GM12878 (cell line): ENCODE measurements around the gene ANGPTL2. TPM values are rescaled to one million over a fixed set of nuclear protein-coding genes. Genes with fewer than 3 reads are reported as not detected.
"Not testable (repeated sequence)": the region's sequence is repeated elsewhere in the genome, so short reads cannot be mapped to it uniquely, and the experiment has no call there.

Experiments
- ATAC-seq: fragments of 200-7000 bp; cut with Tn5 transposase; 3 replicates; pipeline ENCODE4 v1.9.1; 2020; ENCODE audit warnings: mild to moderate bottlenecking, moderate library complexity
- BruUV-seq: library from RNA; stranded (reverse); fragments of 400-500 nt; replicated peaks from 2 replicates; lab custom pipeline; 2021; lab: Mats Ljungman, UMichigan
- CTCF ChIA-PET: fragments of 300-600 bp; sonication (Branson Sonifier 250); formaldehyde crosslinking; extraction: SDS; loops from one replicate; lab custom pipeline; 2021; ENCODE audit warnings: inconsistent platforms; lab: Yijun Ruan, JAX
- POLR2A ChIA-PET: fragments of 350-600 bp; formaldehyde crosslinking; extraction: SDS; loops from one replicate; lab custom pipeline; 2021; ENCODE audit warnings: inconsistent platforms; lab: Charles Lee
- RAD21 ChIA-PET: fragments of 300-600 bp; sonication (Branson Sonifier 250); formaldehyde crosslinking; loops from one replicate; lab custom pipeline; 2023; ENCODE audit warnings: antibody characterized with exemption; ENCODE audit not compliant: unreplicated experiment; lab: Charles Lee
- SMC1A ChIA-PET: fragments of 300-600 bp; sonication (Branson Sonifier 250); formaldehyde crosslinking; loops from one replicate; lab custom pipeline; 2023; ENCODE audit not compliant: unreplicated experiment, uncharacterized antibody; lab: Charles Lee
- DNase-seq: peaks from one replicate; pipeline ENCODE4 v3.0.0-alpha.2; 2011; ENCODE audit warnings: low read depth, low spot score
- FAIRE-seq: peaks from 3 replicates; lab custom pipeline; 2011; peaks lifted over from hg19 to GRCh38; lab: Jason Lieb, UNC
- H2AFZ ChIP-seq: 2 replicates; pipeline ENCODE4 v1.6.0; 2011; ENCODE audit warnings: low read depth, low read length, control low read depth; ENCODE audit not compliant: control insufficient read depth
- H3K27ac ChIP-seq: 2 replicates; pipeline ENCODE4 v1.5.1; 2011; ENCODE audit warnings: control low read depth; ENCODE audit not compliant: control insufficient read depth, insufficient read depth
- H3K27me3 ChIP-seq, 2 experiments: replicated peaks in 1 of 2; 2 replicates each; pipeline versions ENCODE4 v1.6.0 to v1.6.1; 2011; ENCODE audit warnings: low read length in 1 of 2; ENCODE audit not compliant: control insufficient read depth in 2 of 2, insufficient read depth in 2 of 2
- H3K36me3 ChIP-seq, 2 experiments: 2 replicates each; pipeline ENCODE4 v1.5.1; 2011; ENCODE audit warnings: low read length in 1 of 2; ENCODE audit not compliant: control insufficient read depth in 2 of 2, insufficient read depth in 2 of 2
- H3K4me1 ChIP-seq: 2 replicates; pipeline ENCODE4 v1.6.1; 2011; ENCODE audit warnings: mild to moderate bottlenecking, low read length, moderate library complexity, mixed read lengths; ENCODE audit not compliant: control insufficient read depth, insufficient read depth
- H3K4me2 ChIP-seq: 2 replicates; pipeline ENCODE4 v1.6.0; 2011; ENCODE audit warnings: control low read depth; ENCODE audit not compliant: control insufficient read depth, insufficient read depth
- H3K4me3 ChIP-seq: fragments of 200-600 bp; sonication (generic); 2 replicates; pipeline ENCODE4 v1.5.1; 2016
- H3K79me2 ChIP-seq: 2 replicates; pipeline ENCODE4 v1.6.0; 2011; ENCODE audit warnings: low read length; ENCODE audit not compliant: control insufficient read depth, insufficient read depth
- H3K9ac ChIP-seq: 2 replicates; pipeline ENCODE4 v1.8.0; 2011; ENCODE audit warnings: low read length, control low read depth, mixed read lengths; ENCODE audit not compliant: control insufficient read depth, insufficient read depth
- H3K9me3 ChIP-seq: replicated peaks from 3 replicates; pipeline ENCODE4 v1.5.1; 2011; ENCODE audit warnings: mild to moderate bottlenecking, low read length; ENCODE audit not compliant: control insufficient read depth, insufficient read depth
- H4K20me1 ChIP-seq: 2 replicates; pipeline ENCODE4 v1.6.0; 2011; ENCODE audit not compliant: control insufficient read depth, insufficient read depth
- BACH1 ChIP-seq: fragments of 450-650 bp; IDR thresholded peaks from 2 replicates; pipeline ENCODE4 v1.6.1; 2017; ENCODE audit warnings: mild to moderate bottlenecking, borderline replicate concordance
- CHD2 ChIP-seq: IDR thresholded peaks from 2 replicates; pipeline ENCODE4 v1.6.1; 2011; ENCODE audit warnings: low read depth, low read length, improper control_type of control experiment, borderline replicate concordance
- FOXK2 ChIP-seq: fragments of 450-650 bp; IDR thresholded peaks from 2 replicates; pipeline ENCODE4 v1.6.1; 2017; ENCODE audit warnings: mild to moderate bottlenecking, moderate library complexity
- PKNOX1 ChIP-seq: fragments of 450-650 bp; IDR thresholded peaks from 2 replicates; pipeline ENCODE4 v1.6.1; 2016; ENCODE audit warnings: mild to moderate bottlenecking
- SRF ChIP-seq, 2 experiments: IDR thresholded peaks; 2 replicates each; pipeline ENCODE4 v1.6.1; 2011; ENCODE audit warnings: low read depth in 2 of 2, low read length in 2 of 2, mild to moderate bottlenecking in 1 of 2, moderate library complexity in 1 of 2
- STAT1 ChIP-seq: fragments of 450-650 bp; conservative IDR thresholded peaks from 2 replicates; pipeline ENCODE4 v1.6.1; 2014; ENCODE audit warnings: antibody characterized with exemption, mild to moderate bottlenecking
- SUPT20H ChIP-seq: IDR thresholded peaks from 2 replicates; pipeline ENCODE4 v1.6.1; 2011; ENCODE audit warnings: low read depth, mild to moderate bottlenecking, low read length, moderate library complexity, borderline replicate concordance; ENCODE audit not compliant: control insufficient read depth
- TCF12 ChIP-seq: IDR thresholded peaks from 2 replicates; pipeline ENCODE4 v1.6.1; 2011; ENCODE audit warnings: low read depth, mild to moderate bottlenecking, low read length
- WGBS: methylation state at CpG from one replicate; pipeline ENCODE4 v1.1.6; 2016; ENCODE audit warnings: low lambda C conversion rate; ENCODE audit not compliant: insufficient replicate concordance, insufficient coverage; ENCODE audit errors: missing lambda C conversion rate; 5-methylcytosine and 5-hydroxymethylcytosine counted together
- in situ Hi-C: fragments of 300-500 bp; cut with MboI; formaldehyde crosslinking; loops from 9 replicates; pipeline ENCODE4 v1.14.3; 2018; ENCODE audit warnings: mixed read lengths
- intact Hi-C: fragments of 100-400 bp; cut with micrococcal nuclease; formaldehyde crosslinking; loops from one replicate; pipeline ENCODE4 v1.14.2; 2022; ENCODE audit not compliant: unreplicated experiment
- polyA plus RNA-seq, 11 experiments: library from polyadenylated mRNA; depleted of rRNA in 4 of 11; unstranded in 6 of 11; stranded (reverse) in 5 of 11; fragments of >200 nt; fragmentation: Nextera tagmentation in 4 of 11; fragmentation: Illumina TruSeq in 1 of 11; extraction: Ambion mirVana in 4 of 11; extraction: Trizol in 1 of 11; gene quantifications; 1 replicate in 1 of 11; 2 replicates in 10 of 11; pipeline versions ENCODE4 v1.2.1 to v1.2.3, GENCODE V29; 2011 to 2016; ENCODE audit warnings: inconsistent platforms in 2 of 11, missing spikeins in 2 of 11, low read depth in 1 of 11
- total RNA-seq, 4 experiments: library from RNA; depleted of rRNA in 3 of 4; stranded (reverse); fragments of >200 nt in 3 of 4; fragmentation: Illumina TruSeq in 1 of 4; extraction: Trizol in 1 of 4; gene quantifications; 2 replicates each; pipeline versions ENCODE4 v1.2.1 to v1.2.3, GENCODE V29; 2013 to 2021
- TF ChIP-seq, protein P1 (sequence below): IDR thresholded peaks from 2 replicates; pipeline ENCODE4 v1.6.1; 2012; ENCODE audit warnings: low read depth, low read length, improper control_type of control experiment

ANGPTL2 gene
- total and polyA plus RNA-seq, 10 of the 15 experiments (the other 5 are each of a cell fraction or from before 2014, with no cell fraction given), result 0.13 to 2.6 (median 0.82) TPM; not detected in 1

DNA sequence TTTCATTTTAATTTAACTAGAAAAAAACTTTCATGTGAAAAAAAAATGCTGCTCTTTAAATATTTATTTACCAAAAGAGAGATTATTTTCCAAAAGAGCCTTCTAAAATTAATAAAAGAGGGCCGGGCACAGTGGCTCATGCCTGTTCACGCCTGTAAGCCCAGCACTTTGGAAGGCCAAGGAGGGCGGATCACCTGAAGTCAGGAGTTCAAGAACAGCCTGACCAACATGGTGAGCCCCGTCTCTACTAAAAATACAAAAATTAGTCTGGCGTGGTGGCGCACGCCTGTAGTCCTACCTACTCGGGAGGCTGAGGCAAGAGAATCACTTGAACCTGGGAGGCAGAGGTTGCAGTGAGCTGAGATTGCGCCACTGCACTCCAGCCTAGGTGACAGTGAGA, 48.9 kb upstream of the ANGPTL2 start:
- H3K27me3 ChIP-seq, H3K9ac ChIP-seq, BruUV-seq, in situ Hi-C loops, H3K36me3 ChIP-seq, intact Hi-C loops, H3K4me2 ChIP-seq, H3K79me2 ChIP-seq, FAIRE-seq, H4K20me1 ChIP-seq, ATAC-seq, H2AFZ ChIP-seq, H3K27ac ChIP-seq, H3K9me3 ChIP-seq, H3K4me3 ChIP-seq, DNase-seq: not testable (repeated sequence)
- 93% methylated on average over 9 of the region's 9 CpGs for WGBS
- ChIA-PET SMC1A (interaction anchor here (0.9 to 28.4 kb wide), 3 partner anchors 7 to 112 kb away, joined by 3 to 812 read pairs (median 3); no protein-coding TSS in a partner anchor), CTCF (interaction anchor here (1.0 to 6.9 kb wide), 3 partner anchors 12 to 230 kb away, joined by 4 to 84 read pairs (median 11); no protein-coding TSS in a partner anchor), POLR2A (interaction anchor here (1.8 to 4.6 kb wide), 4 partner anchors 8 to 27 kb away, joined by 5 to 28 read pairs (median 9); no protein-coding TSS in a partner anchor), RAD21 (interaction anchor here (15.6 to 16.8 kb wide), 2 partner anchors 11 to 26 kb away, joined by 226 to 515 read pairs; no protein-coding TSS in a partner anchor)
- peaks cover 14% of the 10 kb centered on the region for H3K4me1 ChIP-seq

- Histone ChIP-seq H3K9ac (no peak overlapping the region), H2AFZ (no peak overlapping the region; the same call in 1 of the 2 replicates), H4K20me1 (no peaks in the 10 kb centered on the region), H3K4me1 (peaks cover 20% of the 10 kb centered on the region), H3K9me3 (no peaks in the 10 kb centered on the region), H3K4me2 (no peak overlapping the region), H3K79me2 (no peaks in the 10 kb centered on the region), H3K4me3 (no peak overlapping the region), H3K27ac (no peak overlapping the region), H3K36me3 (no peaks in the 10 kb centered on the region; a peak in 1 of 4 replicates), H3K27me3 (no peaks in the 10 kb centered on the region)
- ATAC-seq (peak; percentile 77), FAIRE-seq (no peak), DNase-seq (peak; percentile 68)
- in situ Hi-C loops (no loop called here), intact Hi-C loops (loop anchor here (1.0 kb wide), 3 partner anchors 14 to 230 kb away; no protein-coding TSS in a partner anchor)
- ChIA-PET CTCF (interaction anchor here (0.7 to 6.9 kb wide), 25 partner anchors 11 to 615 kb away, joined by 3 to 174 read pairs (median 5); partner anchors contain the start of gene CDK9), RAD21 (interaction anchor here (0.7 to 16.8 kb wide), 20 partner anchors 9 to 232 kb away, joined by 3 to 515 read pairs (median 7); no protein-coding TSS in a partner anchor), POLR2A (interaction anchor here (0.7 to 12.4 kb wide), 7 partner anchors 12 to 206 kb away, joined by 3 to 270 read pairs (median 7); no protein-coding TSS in a partner anchor), SMC1A (interaction anchor here (1.0 to 28.4 kb wide), 17 partner anchors 10 to 229 kb away, joined by 3 to 812 read pairs (median 6); no protein-coding TSS in a partner anchor)
- 0% methylated on average over 2 of the region's 2 CpGs for WGBS
- no TSS peak for BruUV-seq
- peak; percentile 30; the same call in 1 of the 2 replicates for TF ChIP-seq BACH1
- 0 out of 2 replicates have a peak, but pooled peaks have one; percentile 22 for TF ChIP-seq PKNOX1
- TF ChIP-seq SRF (IDR thresholded peaks at IDR 0.05; ENCODE audit: low read depth in 2 of 2, low read length in 2 of 2), result peak in 1 of 2 experiments; percentile 91; a peak in 2 of 4 replicates
- TF ChIP-seq, protein P1, sequence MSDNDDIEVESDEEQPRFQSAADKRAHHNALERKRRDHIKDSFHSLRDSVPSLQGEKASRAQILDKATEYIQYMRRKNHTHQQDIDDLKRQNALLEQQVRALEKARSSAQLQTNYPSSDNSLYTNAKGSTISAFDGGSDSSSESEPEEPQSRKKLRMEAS, result no peak
- peak; percentile 89 for TF ChIP-seq TCF12
- TF ChIP-seq STAT1, result no peak
- TF ChIP-seq SUPT20H, result no peak
- TF ChIP-seq CHD2, result peak; percentile 52; the same call in 1 of the 2 replicates
- TF ChIP-seq FOXK2, result no peak
These were observed 48.2 kb upstream of the ANGPTL2 start for GRCh38 chr9:127170652-127171051.
